ENCODE data around the gene PCMTD2.

The PCMTD2 gene

DNA sequence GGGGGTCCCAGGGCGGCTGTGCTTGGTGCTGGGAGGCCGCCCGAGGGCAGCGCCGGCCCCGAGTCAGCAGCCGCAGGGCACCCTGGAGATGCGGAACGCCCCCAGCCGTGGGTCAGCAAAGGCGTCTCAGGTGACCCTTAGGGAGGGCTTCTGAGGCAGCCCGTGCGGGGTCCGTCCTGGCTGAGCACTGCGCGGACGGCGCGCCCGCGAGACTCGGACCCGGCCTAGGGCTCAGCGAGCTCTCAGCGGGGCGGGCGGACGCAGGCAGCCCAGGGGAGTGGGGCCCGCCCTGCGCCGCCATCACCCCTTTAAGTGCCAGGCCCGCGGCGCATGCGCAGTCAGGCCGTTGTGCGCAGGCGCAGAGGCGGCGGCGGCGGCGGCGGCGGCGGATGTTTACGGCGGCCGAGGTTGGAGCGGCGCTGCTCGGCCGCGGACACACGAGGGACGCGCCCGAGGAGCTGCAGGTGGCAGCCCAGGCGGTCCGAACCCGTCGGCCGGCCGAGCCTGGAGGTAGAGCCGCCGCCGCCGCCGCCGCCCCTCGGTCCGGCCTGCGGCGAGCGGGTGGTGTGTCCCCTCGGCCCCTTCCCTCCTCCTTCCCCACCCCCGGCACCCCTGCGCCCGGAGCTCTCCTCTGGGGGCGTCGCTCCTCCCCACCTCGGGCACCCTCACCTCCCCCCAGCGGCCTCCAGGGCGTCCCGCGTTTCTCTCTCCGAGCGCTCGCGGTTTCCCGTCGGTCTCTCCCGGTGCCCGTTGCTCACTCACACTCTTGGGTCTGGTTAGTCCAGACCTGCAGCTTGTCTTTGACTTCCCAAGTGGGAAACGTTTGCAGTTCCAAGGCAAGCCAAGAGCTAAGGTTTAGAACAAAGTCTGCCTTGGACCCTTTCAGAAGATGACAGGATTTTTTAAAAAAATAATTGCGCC, at the start of gene PCMTD2:
TSS of gene PCMTD2 (plus strand) at position 388 of the 921 bp plus-strand sequence. CDS start 4,218 bp downstream, outside the sequence.
- peak; percentile 41 for DNase-seq

DNA sequence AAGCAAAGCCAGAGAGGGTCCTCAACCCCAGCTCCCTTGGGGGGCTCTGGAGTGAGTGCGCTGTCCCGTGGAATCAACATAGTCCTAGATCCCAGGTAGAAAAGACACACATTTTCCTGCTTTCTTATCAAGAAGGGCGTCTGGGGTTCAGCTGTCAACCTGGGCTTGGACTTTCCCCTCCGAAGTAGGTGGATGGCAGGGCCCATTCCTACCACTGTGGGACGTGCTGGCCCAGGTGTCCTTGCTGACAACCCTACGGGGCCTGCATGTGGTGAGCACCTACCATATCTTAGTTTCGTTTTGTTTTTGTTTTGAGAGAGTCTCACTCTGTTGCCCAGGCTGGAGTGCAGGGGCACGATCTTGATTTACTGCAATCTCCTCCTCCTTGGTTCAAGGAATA, 48.9 kb upstream of the PCMTD2 start:
- DNase-seq: no peak

DNA sequence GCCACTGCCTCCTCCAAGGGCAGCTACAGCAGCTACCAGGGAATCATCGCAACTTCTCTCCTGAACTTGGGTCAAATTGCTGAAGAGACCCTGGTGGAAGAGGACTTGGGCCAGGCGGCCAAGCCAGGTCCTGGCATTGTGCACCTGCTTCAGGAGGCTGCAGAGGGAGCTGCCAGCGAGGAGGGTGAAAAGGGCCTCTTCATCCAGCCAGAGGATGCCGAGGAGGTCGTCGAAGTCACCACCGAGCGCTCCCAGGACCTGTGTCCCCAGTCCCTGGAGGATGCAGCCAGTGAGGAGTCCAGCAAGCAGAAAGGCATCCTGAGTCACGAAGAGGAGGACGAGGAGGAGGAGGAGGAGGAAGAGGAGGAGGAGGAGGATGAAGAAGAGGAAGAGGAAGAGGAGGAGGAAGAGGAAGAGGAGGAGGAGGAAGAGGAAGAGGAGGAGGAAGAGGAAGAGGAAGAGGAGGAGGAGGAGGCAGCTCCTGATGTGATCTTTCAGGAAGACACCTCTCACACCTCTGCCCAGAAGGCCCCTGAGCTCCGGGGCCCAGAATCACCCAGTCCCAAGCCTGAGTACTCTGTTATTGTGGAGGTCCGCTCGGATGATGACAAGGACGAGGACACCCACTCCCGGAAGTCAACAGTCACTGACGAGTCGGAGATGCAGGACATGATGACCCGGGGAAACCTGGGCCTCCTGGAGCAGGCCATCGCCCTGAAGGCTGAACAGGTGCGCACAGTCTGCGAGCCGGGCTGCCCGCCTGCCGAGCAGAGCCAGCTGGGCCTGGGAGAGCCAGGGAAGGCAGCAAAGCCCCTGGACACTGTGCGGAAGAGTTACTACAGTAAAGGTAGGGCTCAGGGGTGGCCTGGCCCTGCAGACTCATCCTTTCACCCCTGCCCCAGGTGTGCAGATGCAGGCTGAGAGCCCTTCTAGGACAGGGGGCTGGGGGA, 47.6 kb upstream of the PCMTD2 start:
- no peak for DNase-seq

DNA sequence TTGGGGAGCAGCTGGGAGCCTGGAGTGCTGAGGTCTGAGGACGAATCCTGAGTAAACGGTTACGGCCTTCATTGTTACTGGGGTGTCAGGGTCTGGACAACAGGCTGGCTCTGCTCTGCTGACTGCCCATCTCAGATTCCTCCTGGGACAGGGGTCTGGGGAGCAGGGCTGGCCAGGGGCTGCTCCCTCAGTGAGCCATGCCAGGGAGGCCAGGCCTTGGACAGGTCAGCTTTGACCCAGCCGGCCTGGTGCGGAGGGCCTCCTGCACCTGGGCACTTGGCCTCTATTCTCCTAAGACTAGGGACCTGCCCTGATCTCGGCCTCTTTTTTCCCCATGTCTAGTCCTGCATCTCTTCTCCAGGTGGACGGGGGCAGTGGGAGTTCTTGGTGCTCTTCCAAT, 46.4 kb upstream of the PCMTD2 start:
- DNase-seq: no peak

DNA sequence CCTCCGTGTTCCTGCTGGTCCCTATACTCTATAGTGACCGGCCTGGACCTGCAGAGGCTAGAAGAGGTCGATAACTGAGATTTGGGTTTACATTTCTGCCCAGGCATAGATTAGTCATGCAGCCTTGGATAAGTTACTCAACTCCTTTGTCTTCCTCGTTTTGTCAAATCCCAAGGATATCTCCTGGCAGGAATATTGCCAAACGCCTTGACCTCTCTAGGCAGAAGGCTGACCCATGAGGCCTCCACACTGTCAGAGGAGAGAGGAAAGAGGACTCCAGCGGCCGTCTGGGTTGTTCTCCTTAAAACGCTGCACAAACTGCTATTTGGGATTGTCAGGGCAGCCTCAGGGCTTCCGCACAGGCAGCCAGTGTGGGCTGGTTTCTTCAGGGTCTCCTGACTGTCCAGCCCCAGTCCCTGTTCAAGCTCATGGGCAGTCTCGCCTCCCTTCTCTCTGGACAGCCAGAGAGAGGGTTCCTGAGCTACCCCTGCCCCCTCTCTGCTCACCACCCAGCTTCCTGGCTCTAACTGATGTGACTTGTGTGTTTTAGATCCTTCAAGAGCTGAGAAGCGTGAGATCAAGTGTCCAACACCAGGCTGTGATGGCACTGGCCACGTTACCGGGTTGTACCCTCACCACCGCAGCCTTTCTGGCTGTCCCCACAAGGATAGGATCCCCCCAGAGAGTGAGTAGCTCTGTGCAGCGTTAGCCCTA, 44.7 kb upstream of the PCMTD2 start:
- DNase-seq: no peak

DNA sequence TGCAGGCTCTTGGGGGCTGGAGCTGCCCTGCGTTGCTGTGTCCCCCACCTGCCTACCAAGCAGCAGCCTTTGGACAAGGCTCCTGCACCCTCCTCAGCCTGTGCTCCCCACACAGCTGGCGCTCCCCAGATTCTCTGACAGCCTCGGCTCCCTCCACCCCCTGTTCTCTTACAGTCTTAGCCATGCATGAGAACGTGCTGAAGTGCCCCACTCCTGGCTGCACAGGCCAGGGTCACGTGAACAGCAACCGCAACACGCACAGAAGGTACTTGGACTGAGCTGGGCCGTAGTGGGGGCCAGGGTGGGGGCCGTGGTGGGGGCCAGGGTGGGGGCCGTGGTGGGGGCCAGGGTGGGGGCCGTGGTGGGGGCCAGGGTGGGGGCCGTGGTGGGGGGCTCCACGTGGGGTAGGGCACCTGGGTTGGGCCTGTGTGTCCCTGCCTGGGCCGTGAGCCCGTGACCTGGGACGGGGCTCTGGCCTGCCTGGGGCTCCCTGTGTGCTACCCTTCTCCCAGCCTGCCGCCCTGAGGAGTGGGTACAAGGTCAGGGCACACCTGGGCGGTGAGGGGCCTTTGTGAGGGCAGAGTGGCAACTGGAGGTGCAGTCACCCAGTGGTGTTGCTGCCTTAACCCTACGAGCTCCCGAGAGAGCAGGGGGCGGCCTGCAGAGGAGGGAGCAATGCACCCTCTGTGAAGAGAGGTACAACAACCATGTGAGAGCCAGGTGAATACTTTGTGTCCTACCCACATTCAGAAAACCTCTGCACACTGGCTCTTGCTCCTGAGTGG, 43.5 kb upstream of the PCMTD2 start:
- DNase-seq: no peak

DNA sequence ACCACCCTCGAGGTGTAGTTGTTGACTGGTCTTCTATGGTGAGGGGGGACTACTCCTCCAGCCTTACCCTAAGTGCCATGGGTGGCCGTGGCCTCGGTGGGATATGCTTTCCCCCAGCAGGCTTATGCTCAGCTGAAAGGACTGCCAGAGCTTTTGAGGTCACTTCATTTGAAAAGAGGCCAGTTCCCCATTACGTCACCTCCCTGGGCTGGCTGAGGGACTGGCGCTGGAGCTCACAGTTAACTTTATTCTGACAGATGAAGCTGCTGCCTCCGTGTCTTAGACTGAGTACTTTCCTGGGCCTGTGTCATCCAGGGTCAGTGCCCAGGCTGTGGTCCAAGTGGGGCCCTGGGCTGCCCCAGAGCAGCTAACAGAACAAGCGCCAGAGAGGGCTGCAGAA, 42.8 kb upstream of the PCMTD2 start:
- no peak for DNase-seq

DNA sequence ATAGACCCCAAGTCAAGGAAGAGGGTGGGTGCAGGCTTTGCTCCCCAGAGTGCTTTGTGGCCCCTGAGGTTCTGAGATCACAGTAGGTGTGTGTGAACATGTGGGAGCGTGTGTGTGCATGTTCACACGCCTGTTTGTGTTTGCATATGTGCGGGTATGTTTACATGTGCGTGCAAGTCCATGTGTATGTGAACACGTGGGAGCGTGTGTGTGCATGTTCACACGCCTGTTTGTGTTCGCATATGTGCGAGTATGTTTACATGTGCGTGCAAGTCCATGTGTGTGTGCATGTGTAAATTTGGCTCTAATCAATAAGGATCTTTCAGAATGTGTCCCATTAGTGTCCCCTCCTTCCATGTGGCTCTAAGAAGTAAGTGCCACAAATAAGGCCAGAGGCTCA, 41.4 kb upstream of the PCMTD2 start:
- no peak for DNase-seq

DNA sequence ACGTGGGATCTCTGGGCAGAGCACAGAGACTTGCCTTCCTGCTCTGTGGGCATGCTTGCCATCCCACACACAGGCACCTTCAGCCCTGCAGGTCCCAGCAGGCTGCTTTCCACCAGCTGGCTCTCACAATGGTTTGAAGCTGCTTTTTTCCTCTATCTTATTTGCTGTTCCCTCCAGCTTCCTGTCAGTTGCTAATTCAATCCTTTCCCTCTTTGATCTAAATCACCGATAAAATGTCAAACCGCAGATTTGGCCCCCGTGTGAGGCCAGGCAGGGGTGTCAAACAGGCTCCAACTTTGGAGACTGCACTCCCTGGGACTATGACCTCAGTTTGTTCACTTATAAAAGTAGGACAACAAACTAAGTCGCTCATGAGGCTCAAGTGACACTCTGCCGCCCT, 40.6 kb upstream of the PCMTD2 start:
- DNase-seq: no peak

DNA sequence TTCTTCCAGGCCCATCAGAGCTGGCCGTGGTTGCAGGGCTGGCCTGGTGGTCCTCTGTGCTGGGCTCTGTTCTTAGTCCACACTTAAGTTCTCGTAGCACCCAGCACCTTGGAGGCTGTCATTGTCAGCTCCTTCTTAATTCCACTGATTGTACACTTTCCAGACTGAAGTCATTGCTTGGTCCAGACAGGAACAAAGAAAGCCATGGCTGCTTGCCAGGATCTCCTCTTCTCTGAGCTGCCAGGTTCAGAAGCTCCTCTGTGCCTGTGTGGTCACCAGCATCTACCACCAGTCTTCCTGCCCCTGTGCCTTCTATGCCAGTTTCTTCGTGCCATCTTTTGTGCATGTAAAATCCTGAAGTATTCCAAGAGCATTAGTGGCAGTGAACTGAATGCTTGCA, 39.5 kb upstream of the PCMTD2 start:
- DNase-seq: no peak

DNA sequence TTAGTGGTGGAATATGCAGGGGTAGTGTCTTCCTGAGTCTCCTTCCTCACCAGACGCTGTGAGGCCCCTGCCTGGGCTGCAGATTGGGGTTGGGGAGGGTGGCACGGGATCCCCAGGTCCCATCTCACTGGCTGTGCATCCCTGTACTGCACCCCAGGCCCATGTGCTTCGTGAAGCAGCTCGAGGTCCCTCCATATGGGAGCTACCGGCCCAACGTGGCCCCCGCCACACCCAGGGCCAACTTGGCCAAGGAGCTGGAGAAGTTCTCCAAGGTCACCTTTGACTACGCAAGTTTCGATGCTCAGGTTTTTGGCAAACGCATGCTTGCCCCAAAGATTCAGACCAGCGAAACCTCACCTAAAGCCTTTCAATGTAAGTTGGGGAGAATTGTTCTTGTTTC, 38.6 kb upstream of the PCMTD2 start:
- no peak for DNase-seq

DNA sequence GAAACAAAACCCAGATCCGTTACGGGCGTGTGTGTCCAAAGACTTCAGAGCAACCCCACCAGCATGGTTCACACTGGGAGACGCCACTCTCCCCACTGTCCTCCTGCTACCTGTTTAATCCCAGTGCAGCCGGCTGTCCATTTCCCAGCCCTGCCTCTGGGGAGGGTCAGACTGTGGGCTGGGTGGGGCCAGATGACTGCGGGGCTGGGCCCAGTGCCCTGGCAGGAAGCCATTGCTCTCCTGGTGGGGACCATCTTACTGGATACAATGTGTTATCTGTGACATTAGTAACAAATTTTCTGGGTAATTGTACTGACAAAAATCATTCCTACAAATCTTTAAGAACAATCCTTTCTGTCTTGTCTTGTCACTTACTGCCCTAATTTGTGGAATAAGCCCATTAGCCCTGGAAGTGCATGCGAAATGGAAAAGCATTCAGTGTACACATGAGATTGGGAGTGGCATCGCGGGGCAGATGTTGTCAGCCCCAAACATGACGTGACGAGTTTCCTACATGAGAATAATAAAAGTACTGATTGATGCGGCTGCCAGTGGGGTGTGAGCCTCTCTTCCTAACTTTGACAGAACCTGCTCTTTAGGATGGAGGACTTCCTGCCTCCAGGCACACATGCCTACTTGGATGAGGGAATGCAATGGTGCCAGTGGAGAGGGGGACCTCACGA, 37.9 kb upstream of the PCMTD2 start:
- no peak for DNase-seq

DNA sequence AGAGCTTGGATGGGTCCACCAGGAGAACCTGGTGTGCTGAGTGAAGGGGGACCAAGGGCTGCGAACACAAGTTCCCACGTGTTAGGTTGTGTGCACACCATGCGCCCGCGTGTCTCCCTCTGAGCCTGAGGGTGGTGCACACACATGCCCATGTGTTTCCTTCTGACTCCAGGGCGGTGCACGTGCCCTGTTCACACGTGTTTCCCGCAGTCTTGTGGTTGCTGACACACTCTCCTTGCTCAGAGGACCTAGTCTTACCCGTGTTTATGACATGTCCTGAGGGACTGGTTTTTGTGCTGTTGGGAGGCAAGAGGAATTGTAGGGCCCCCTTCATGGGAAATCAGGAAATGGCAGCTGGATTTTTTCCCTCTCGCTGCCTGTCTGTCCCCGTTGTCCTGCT, 36.3 kb upstream of the PCMTD2 start:
- DNase-seq: no peak

DNA sequence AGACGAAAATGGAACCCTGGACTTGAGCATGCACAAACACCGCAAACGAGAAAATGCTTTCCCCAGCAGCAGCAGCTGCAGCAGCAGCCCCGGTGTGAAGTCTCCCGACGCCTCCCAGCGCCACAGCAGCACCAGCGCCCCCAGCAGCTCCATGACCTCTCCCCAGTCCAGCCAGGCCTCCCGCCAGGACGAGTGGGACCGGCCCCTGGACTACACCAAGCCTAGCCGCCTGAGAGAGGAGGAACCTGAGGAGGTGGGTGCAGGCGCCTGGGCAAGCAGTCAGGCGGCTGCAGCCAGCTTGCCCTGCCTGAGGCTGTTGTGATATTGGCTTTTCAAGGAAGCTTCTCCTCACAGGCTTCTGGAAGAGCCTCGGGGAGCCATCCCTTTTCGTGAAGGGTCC, 35.8 kb upstream of the PCMTD2 start:
- no peak for DNase-seq

DNA sequence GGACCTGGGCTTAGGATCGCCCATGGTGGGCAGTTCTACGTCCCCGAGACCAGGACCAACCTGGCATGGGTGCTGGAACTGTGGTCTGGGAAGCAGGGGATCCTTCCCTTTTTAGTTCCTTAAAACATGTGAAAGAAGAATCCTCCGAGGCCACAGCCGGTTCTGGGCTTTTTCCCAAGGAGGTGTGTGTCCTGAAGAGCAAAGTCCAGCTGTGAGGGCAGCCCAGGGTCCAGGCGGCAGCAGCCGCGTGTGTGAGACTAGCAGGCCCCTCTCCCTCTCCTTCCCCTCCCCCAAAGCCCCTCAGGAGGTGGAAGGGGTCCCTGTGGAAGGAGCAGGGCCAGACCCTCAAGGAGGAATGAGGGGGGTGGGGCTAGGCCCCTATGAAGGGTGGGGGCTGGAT, 35.1 kb upstream of the PCMTD2 start:
- DNase-seq: no peak

DNA sequence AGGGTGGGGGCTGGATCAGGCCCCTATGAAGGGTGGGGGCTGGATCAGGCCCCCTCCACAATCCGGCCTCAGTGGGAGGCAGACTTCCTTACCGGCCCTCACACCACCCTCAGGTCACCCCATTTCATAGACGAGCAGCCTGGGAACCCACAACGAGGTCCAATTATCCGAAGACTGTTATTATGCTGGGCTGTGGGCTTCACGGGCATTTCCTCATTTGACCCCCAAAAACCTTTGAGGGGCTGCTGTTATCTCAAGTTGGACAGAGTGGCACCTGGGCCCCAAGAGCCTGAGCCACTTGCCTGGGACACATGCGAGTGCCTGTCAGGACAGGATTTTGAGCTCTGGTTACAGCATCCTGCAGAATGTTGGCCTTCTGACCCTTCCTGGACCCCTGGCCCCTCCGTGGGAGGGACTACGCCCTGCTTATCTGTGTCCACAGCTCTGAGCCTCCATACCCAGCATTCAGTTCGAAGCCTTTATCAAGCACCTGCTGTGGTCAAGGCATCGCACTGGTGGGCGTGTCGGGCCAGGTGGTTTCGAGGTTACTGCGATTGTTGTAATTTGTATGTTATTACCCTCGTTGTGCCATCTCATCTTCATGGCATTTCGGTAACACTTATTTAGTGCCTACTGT, 34.5 kb upstream of the PCMTD2 start:
- DNase-seq: no peak

DNA sequence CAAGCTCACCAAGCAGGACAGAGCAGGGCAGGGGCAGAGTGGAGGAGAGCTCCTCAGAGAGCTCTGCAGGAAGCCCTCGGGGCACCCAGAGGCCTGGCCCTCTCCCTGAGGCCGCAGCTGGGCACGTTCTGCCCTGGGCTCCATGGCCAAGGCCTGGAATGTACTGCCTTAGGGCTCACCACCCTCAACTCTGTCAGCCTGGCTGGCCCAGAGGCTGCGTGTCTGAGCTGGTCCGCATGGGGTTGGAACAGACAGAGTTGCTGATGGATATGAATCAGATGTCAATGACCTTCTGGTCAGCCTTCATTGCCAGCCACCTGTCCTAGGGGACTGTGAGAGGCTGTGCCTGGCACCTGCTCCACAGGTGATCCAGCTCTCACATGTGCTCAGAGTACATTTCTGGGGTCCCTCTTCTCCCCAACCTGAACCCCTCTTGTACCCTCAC, 33.2 kb upstream of the PCMTD2 start:
- no peak for DNase-seq

DNA sequence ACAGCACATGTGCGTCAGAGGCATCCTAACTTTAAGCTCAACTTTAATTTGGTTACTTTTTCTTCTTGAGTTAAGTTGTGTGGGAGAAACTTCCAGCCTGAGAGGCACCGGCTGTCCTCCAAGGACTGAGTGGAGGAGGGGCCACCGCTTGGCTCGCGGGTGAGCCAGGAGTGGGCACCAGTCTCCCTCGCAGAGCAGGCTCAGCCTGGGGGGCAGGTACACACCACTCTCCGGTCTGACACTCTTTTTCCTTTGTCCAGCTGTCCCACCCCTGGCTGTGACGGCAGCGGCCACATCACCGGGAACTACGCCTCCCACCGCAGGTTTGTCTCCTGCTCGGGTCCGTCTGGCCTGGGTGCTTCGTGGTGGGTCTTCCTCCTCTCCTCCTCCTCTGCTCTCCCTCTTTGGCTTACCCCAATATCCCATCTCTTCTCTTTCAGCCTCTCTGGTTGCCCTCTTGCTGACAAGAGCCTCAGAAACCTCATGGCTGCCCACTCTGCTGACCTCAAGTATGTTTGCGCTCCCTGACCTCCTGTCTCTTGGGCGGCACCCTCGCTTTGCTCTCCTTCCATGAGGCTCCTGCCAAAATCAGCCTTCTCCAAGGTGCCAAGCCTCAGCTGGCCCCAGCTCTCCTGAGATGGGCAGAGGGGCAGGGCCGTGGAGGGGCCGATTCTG, 32.6 kb upstream of the PCMTD2 start:
- no peak for DNase-seq

DNA sequence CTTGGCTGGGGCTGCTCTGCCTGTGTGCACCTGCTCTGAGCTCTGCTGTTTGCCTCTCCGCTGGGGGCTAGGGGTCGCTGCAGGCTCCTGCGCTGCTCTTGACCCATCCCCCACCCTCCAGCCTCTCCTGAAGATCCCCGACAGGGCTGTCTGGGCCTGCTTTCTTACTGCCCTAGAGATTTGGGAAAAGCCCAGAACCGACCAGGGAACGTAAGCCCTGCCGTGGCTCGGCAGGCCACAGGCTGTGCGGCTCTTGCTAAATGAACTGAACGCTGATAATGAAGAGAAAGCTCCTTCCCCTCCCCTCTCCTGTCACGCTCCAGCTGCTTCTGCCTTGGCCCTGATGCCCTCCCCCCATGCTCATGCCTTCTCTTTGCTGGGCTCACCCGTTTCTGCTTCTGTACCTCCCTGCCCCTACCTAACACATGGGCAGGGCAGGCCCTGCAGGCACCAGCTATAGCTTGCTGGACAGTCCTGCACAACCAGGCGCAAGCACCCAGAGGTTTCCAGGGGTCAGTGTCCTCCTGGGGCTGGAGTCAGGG, 32.0 kb upstream of the PCMTD2 start:
- no peak for DNase-seq
